ENCODE data around the gene ABCD4.

DNA sequence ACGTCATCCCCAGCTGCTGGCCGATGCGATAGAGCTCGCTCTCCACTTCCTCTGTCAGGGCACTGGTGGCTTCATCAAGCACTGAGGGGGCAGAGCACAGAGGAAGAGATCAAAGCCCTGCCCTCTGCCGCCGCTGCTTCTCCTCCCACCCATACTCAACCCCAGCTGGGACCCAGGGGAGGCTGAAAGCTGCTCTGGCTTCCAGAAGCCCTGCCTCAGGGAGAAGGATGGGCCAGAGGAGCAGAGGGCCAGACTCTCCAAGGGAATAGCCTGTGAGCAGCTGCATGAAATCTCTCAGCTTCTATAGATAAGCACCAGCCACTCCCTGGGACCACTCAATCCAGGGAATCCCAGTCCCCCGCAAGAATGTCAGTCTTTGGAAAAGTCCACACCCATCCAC, 16.0 kb downstream of the ABCD4 start:
- TF ChIP-seq, protein P1, sequence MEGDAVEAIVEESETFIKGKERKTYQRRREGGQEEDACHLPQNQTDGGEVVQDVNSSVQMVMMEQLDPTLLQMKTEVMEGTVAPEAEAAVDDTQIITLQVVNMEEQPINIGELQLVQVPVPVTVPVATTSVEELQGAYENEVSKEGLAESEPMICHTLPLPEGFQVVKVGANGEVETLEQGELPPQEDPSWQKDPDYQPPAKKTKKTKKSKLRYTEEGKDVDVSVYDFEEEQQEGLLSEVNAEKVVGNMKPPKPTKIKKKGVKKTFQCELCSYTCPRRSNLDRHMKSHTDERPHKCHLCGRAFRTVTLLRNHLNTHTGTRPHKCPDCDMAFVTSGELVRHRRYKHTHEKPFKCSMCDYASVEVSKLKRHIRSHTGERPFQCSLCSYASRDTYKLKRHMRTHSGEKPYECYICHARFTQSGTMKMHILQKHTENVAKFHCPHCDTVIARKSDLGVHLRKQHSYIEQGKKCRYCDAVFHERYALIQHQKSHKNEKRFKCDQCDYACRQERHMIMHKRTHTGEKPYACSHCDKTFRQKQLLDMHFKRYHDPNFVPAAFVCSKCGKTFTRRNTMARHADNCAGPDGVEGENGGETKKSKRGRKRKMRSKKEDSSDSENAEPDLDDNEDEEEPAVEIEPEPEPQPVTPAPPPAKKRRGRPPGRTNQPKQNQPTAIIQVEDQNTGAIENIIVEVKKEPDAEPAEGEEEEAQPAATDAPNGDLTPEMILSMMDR (IDR thresholded peaks at IDR 0.05) = no peak
- TF ChIP-seq POLR2A (IDR thresholded peaks at IDR 0.05) (no peak), EP300 (IDR thresholded peaks at IDR 0.05) (no peak)
